GM19372 (cell line): ENCODE results near the gene WAPL.

ENCODE experiments used
- ATAC-seq: cut with Tn5 transposase; IDR thresholded peaks from one replicate; pipeline ENCODE4 v1.9.1; 2021; ENCODE audit warnings: mild to moderate bottlenecking, low read depth, moderate library complexity; ENCODE audit not compliant: unreplicated experiment

Gene WAPL

GRCh38 chr10:86481761-86482160 lies 39.8 kb downstream of the WAPL start:
- ATAC-seq: no peak

DNA sequence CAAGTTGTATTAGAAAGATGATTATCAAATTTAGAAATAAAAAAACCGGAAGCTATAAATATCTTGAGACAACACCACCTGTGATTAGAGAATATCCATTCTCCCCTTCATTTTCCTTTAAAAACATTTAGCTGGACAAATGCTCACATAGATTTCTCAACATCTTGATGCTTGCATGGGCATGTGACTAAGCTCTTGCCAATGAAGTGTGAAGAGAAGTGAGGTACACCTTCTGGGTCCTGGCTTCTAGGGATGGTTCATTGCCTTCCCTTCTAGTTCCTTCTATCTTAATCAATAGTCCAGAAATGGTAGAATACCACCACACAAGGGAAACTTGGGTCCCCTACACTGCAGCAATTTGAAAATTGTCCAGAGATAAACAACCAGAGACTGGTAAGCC lies 41.0 kb downstream of the WAPL start:
- no peak for ATAC-seq

DNA sequence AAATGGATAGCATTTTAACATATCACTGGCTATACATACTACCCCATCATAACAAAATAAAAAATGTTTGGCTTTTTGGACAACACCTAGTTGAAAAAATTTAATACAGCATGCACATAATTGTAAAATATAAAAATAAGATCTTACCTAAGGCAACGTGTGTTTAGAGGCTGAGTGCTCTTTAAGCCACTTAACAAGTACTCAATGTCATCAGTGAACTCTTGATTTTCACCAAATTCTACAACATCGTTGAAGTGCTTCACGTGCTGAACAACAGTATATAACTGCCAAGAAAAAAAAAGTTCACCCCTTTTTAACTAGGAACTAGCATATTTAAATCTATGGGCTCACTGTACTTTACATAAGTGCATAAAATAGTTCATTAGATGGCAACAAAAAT lies 49.5 kb downstream of the WAPL start:
- no peak for ATAC-seq

DNA sequence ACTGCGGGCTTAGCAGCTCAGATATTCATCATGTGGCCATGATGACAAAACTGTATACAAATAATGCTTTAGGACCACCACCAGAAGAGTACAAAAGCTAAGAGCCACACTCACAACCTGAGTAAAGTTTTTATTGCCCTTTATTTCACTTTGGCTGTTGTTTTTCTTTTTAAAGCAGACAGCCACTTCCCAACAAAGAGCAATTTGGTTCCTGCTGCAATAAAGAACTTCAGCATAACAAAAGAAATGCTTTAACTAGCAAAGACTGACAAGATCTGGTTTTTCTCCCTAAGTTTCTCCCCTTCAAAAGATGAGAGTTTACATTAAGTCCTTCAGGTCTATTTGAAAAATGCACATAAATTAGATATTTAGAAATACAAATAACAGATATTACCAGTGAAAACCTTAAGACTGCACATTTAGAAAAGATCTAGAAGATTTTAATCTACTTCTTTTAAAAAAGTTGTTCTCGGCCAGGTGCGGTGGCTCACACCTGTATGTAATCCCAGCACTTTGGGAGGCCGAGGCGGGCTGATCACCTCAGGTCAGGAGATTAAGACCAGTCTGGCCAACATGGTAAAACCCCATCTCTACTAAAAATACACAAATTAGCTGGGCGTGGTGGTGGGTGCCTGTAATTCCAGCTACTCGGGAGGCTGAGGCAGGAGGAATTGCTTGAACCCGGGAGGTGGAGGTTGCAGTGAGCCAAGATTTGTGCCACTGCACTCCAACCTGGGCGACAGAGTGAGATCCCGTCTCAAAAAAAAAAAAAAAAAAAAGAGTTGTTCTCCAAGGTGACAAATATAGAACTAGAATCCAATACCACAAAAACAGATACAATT lies 59.4 kb downstream of the WAPL start:
- ATAC-seq: no peak

DNA sequence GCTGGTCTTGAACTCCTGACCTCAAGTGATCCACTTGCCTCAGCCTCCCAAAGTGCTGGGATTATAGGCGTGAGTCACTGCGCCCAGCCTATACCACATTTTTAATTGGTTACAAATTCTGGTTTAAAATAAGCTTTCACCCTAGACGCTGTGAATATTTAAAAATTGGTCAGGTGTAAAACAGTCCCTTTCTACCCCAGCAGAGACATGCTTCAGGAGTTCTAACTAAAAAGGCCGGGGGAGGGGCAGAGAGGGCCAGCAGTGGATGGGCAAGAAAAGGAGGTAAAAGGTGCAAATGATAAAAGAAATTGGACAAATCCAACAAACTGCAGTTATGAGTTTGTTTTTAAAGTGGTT lies 70.0 kb downstream of the WAPL start:
- no peak for ATAC-seq

- no peak for ATAC-seq
Measured at GRCh38 chr10:86450806-86451603, 70.6 kb downstream of the WAPL start.

DNA sequence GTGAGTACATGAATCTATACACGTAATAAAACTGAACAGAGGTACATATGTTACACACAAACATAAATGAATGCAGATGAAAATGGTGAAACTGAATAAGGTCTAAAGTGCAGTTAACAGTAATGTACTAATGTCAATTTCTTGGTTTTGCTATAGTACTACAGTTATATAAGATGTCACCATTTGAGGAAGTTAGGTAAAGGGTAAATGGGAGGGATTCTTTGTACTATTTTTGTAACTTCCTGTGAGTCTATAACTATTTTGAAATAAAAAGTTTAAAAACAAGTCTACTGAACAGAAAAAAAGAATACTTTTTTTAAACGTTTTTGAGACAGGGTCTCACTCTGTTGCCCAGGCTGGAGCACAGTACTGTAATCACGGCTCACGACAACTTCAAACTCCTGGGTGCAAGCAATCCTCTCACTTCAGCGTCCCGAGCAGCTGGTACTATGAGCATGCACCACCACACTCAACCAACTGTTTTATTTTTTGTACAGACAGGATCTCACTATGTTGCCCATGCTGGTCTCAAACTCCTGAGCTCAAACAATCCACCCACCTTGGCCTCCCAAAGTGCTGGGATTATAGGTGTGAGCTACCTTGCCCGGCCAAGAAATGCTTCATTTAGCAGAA lies 71.5 kb downstream of the WAPL start:
- no peak for ATAC-seq

- ATAC-seq: no peak
Measured at GRCh38 chr10:86447432-86447831, 74.2 kb downstream of the WAPL start.

DNA sequence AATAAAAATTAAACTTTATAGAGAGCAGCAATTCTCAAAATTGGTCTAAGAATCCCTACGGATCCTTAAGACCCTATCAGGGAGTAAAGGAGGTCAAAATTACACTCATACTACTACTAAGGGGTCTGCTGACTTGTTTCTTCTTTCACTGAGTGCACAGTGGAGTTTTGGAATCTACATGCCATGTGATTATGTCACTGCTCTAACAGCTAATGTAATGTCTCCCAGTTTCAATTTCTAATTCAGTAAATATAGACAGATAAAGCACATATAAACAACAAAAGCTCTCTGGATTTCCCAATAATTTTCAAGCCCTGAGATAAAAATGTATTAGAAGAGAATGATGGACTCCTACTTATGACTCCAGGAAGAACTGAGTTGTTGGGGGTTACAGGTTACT lies 74.6 kb downstream of the WAPL start:
- no peak for ATAC-seq

DNA sequence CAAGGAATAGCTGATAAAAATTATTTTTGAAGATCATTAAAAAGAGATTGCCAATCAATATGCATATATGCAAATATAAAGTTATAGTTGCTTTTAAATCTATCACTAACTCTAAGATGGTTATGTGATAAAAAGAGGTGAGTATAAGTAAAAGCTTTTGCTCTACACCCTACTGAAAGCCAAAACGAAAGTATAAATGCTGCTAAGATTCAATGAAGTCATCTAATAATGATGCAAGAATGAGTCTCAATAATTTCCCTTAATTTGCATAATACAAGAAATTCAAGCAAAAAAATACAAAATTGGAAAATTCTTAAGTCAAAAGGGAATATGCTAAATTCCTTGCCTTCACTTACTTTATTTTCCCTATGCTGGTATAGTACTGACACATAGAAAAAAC lies 75.2 kb downstream of the WAPL start:
- ATAC-seq: no peak

GRCh38 chr10:86443936-86444335 lies 77.7 kb downstream of the WAPL start:
- no peak for ATAC-seq

- no peak for ATAC-seq
Measured at GRCh38 chr10:86443069-86443468, 78.5 kb downstream of the WAPL start.

DNA sequence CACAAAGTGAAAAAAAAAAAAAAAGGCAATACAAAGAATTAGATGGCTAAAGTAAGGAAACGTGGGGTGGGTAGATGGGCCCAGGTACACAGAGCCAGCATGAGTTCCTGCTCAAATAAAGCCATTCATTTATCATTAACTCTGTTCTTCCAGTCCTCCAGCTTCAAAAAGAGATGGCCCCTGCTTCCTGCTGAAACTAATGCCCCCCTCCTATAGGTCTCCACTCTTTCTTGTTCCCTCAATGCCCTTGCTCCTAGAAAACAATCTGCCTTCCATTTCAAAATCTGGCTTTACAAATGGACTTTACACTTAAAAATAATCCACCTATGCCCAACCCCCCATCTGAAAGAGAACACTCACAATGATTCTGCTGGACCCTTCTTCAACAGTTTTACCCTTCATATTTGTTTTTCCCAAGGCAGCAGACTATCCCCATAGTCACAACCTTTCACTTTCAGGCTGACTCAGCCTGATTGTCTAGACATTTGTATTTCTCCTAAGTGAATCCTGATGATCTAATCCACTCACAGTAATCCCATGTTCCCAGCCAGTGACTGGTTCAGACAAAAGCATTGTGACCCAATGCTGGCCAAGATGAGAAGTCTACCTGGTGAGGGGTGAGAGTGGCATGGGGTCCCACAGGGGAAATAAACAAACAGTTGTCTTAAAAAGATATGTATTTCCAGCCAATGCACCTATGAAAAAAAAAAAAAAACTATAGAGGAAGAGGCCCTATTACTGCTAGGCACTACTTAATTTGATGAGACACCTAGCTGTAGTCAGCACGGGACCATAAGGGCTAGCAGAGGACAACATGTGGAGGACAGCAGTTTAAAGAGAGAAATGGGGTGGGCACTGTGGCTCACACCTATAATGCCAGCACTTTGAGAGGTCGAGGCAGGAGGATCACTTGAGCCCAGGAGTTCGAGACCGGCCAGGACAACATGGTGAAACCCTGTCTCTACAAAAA lies 80.4 kb downstream of the WAPL start:
- no peak for ATAC-seq

DNA sequence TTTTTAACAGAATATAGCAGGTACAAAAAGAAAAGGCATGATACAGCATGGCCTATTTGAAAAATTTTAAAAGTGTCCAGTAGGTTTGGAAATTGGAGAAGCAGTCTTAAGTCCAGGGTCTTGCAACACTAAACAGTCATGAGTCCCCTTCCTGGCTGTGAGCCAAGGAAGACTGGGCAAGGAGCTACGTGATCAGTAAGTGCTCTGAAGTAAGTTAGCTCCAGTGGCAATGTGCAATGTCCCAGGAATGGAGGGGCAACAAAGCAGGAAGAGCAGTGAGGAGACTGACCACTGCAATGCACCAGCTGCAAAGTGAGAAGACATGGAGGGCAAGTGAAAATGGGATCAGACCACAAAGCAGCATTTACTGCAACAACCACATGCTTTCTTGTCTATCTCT lies 82.0 kb downstream of the WAPL start:
- no peak for ATAC-seq

GRCh38 chr10:86438091-86438749 lies 83.4 kb downstream of the WAPL start:
- ATAC-seq: no peak

GRCh38 chr10:86437447-86437846 lies 84.1 kb downstream of the WAPL start:
- ATAC-seq: no peak

GRCh38 chr10:86436963-86437362 lies 84.6 kb downstream of the WAPL start:
- no peak for ATAC-seq

DNA sequence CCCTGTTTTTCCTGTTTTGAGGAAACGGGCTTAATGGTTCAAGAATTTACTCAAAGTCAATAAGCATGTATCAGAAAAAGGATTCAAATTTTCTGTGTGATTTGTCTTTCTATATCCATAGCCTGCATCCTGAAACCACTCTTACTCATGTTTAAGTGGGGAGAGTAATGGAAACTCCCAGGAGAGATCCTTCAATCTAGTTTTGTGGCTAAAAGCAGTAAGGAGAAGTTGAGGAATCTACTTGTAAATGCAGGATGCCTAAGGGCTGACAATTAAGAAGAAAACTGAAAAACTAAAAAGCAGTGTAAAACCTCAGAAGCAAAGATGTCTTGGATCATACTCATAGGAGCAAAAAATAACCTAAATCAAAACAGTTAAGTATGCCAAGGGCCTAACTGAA lies 86.9 kb downstream of the WAPL start:
- ATAC-seq: no peak

GRCh38 chr10:86423739-86424138 lies 97.9 kb downstream of the WAPL start:
- no peak for ATAC-seq

DNA sequence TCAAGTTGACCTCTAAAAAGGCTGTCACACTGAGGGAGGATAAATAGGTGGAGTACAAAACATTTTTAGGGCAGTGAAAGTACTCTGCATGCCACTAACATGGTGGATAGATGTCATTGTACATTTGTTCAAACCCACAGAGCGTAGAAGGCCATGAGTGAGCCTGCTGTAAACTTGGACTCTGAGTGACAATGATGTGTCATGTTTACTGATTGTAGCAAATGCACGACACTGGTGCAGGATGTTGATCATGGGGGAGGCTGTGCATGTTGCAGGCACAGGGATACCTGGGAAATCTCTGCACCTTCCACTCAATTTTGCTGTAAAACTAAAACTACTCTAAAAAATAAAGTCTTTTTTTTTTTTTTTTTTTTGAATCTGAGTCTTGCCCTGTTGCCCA lies 102.5 kb downstream of the WAPL start:
- no peak for ATAC-seq
